Measurements from ENCODE around the gene IL27RA. TPM values are rescaled to one million over a fixed set of nuclear protein-coding genes. Genes with fewer than 3 reads are reported as not detected.
A peak's percentile ranks its signal among the peaks of the same experiment; 100 is the strongest.

The IL27RA gene
- polyA plus RNA-seq, 1 experiment = 6.6 TPM

DNA sequence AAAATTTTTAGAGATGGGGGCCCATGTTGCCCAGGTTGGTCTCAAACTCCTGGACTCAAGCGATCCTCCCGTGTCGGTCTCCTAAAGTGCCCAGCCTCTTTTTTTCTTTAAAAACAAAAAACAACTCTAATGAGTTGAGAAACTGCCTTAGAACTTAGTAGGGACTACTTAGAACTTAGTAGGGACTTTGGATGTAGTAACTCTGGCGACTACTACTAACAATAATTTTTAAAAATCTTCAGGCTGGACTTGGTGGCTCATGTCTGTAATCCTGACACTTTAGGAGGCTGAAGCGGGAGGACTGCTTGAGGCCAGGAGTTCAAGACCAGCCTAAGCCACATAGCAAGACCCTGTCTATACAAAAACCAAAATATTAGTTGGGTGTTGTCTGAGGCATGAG is 54.5 kb downstream of the IL27RA start:
- H3K36me3 ChIP-seq (ENCODE audit: control insufficient read depth, insufficient read depth, low read length) = no peaks in the 10 kb centered on the region; the same call in none of the 2 replicates
- TF ChIP-seq, protein P1, sequence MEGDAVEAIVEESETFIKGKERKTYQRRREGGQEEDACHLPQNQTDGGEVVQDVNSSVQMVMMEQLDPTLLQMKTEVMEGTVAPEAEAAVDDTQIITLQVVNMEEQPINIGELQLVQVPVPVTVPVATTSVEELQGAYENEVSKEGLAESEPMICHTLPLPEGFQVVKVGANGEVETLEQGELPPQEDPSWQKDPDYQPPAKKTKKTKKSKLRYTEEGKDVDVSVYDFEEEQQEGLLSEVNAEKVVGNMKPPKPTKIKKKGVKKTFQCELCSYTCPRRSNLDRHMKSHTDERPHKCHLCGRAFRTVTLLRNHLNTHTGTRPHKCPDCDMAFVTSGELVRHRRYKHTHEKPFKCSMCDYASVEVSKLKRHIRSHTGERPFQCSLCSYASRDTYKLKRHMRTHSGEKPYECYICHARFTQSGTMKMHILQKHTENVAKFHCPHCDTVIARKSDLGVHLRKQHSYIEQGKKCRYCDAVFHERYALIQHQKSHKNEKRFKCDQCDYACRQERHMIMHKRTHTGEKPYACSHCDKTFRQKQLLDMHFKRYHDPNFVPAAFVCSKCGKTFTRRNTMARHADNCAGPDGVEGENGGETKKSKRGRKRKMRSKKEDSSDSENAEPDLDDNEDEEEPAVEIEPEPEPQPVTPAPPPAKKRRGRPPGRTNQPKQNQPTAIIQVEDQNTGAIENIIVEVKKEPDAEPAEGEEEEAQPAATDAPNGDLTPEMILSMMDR (IDR thresholded peaks at IDR 0.05; ENCODE audit: insufficient read depth, low read depth, low read length) = no peak
- no peak for DNase-seq (ENCODE audit: low read depth)
- H3K27me3 ChIP-seq (ENCODE audit: control insufficient read depth, insufficient read depth, low read length) = no peaks in the 10 kb centered on the region
- ChIA-PET CTCF (no interaction called here), POLR2A (no interaction called here)
- H3K4me3 ChIP-seq (ENCODE audit: low read depth, low read length) = no peak overlapping the region

DNA sequence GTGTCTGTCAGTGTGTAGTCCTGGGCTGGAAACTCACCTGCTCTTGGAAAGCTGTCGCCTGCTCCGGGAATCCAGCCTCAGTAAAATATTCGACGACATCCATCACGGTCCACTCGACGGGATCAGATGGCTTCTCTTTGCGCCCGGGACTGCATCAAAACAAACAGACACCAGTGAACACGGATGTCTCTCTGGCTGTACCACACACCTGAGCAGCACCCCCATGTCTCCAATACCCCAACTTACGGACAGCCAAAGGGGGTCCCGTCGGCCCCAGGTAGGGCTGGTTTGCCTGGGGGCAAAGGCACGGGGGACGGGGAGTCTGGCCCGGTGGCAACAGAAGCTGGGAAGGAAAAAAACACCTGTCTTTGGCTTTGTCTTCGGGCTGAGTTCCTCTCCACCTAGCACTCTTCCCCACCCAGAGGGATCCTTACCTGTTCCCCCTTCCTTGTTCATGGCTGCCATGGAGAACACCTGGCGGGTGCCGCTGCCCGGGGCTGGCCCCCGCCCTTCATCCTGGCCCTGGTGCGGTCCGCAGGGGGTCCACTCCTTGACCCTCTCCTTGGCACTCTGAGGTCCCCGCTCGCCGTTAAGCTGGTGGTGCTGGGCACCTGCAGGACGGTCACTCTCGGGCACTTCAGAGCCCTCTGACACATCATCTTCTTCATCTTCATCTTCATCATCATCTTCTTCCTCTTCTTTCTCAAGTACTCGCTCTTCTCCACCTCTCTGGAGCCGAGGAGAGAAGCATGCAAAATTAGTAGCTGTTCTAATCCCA is 57.3 kb downstream of the IL27RA start:
- POLR2A ChIA-PET = no interaction called here

DNA sequence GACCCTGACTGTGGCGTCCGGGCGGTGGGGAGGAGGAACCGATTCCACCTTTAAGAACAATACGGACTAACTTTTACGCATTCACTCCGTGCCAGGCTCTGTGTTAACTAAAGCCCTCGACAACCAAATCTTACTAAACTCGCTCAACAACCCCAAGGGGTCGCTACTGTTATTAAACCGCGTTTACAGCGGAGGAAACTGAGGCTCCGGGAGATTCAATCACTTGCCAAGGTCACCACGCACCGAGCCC is 57.8 kb downstream of the IL27RA start:
- no peak for DNase-seq (ENCODE audit: low read depth)
- TF ChIP-seq, protein P1 (IDR thresholded peaks at IDR 0.05; ENCODE audit: insufficient read depth, low read depth, low read length) = 0 out of 2 replicates have a peak, but pooled peaks have one; percentile 11
- Histone ChIP-seq H3K36me3 (ENCODE audit: control insufficient read depth, insufficient read depth, low read length) (peaks cover under 1% of the 10 kb centered on the region), H3K27me3 (ENCODE audit: control insufficient read depth, insufficient read depth, low read length) (no peaks in the 10 kb centered on the region), H3K4me3 (ENCODE audit: low read depth, low read length) (peak overlapping the region; percentile 78)
- ChIA-PET POLR2A (no interaction called here), CTCF (interaction anchor here (0.9 to 1.0 kb wide), 2 partner anchors 32 to 47 kb away, joined by 3 to 4 read pairs; partner anchors contain the start of gene ASF1B)

More for the DNA sequence above, 57.3 kb downstream of the IL27RA start:
- TF ChIP-seq, protein P1 (IDR thresholded peaks at IDR 0.05; ENCODE audit: insufficient read depth, low read depth, low read length) = no peak
- Histone ChIP-seq H3K27me3 (ENCODE audit: control insufficient read depth, insufficient read depth, low read length) (no peaks in the 10 kb centered on the region), H3K4me3 (ENCODE audit: low read depth, low read length) (peak overlapping the region; percentile 78; the same call in 1 of the 2 replicates), H3K36me3 (ENCODE audit: control insufficient read depth, insufficient read depth, low read length) (no peaks in the 10 kb centered on the region; the same call in none of the 2 replicates)
- DNase-seq (ENCODE audit: low read depth) = no peak
- CTCF ChIA-PET = interaction anchor here (0.9 to 1.9 kb wide), 3 partner anchors 15 to 48 kb away, joined by 3 to 10 read pairs (median 4); partner anchors contain the start of gene ASF1B

DNA sequence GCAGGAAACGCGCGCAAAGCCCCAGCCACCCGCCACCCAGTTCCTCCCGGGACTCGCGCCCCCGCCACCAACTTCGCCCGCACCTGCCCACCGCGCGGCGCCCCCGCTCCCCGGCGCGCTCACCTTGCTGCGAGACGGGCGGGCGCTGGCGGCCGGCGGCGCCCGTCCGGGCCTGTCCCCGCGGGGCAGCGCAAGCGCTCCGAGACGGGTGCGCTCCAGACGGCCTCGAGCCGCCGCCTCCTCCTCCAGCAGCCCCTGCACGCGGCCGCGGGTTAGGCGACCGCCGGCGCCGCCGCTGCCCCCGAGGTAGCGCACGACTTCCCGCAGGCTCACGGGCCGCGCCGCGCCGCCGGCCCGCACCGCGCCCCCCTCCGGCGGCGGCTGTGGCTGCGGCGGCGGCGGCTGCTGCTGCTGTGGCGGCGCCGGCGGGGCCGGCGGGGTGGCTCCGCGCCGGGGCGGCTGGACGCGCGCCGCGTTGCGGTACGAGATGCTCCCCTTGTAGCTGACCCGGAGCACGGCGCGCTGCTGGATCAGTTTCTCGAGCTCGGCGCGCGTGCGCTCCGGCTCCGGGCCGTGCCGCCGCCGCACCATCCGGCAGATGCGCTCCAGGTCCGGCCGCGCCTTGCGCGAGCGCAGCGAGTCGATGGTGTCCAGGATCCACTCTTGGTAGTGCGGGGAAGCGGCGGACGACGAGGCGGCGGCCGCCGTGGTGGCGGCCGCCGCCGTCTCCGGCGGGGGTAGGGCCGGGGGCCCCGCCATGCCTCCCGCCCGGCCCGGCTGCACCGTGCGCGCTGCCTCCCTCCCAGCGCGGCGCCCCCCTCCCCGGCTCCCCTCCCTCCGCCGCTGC is 58.3 kb downstream of the IL27RA start:
- ChIA-PET CTCF (interaction anchor here (0.6 to 1.0 kb wide), 3 partner anchors 33 to 323 kb away, joined by 3 to 4 read pairs (median 3); partner anchors contain the start of gene ASF1B), POLR2A (interaction anchor here (0.5 kb wide), 1 partner anchor 139 kb away, joined by 6 read pairs; no protein-coding TSS in a partner anchor)
- TF ChIP-seq, protein P1 (IDR thresholded peaks at IDR 0.05; ENCODE audit: insufficient read depth, low read depth, low read length) = no peak
- Histone ChIP-seq H3K36me3 (ENCODE audit: control insufficient read depth, insufficient read depth, low read length) (peaks cover 2% of the 10 kb centered on the region), H3K4me3 (ENCODE audit: low read depth, low read length) (peak overlapping the region; percentile 78), H3K27me3 (ENCODE audit: control insufficient read depth, insufficient read depth, low read length) (no peaks in the 10 kb centered on the region)
- no peak for DNase-seq (ENCODE audit: low read depth)

DNA sequence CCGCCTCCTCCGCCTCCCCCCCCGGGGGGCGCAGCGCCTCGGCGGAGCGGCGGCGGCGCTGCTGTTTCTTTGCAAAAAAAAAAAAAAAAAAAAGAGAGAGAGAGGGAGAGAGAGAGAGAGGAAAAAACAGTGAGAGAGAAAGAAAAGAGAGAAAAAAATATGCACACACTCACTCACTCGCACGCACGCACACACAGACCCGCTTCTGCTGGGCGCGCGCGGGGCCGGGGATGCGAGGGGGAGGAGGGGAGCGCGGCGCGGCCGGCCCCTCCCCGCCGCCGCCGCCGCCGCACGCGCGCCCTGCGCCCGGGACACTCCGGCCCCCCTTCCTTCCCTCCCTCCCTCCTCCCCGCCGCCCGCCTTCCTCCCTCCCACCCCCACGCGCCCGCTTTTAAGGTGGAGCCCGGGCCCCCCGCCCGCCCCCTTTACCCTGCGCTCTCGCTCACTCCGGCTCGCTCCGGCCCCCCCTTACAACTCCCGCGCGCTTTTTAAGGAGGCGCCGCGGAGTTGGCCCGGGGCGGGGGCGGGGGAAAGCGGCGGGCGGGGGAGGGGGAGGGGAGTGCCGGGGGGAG is 59.0 kb downstream of the IL27RA start, which contains the start of gene SAMD1:
Gene SAMD1, minus strand, starts transcription at position 243 of the 572 bp plus-strand sequence.
- peak within 1 kb of the TSS; percentile 78 for H3K4me3 ChIP-seq (ENCODE audit: low read depth, low read length)
- POLR2A ChIA-PET = no interaction called here
- DNase-seq (ENCODE audit: low read depth) = no peak
- CTCF ChIA-PET = no interaction called here
- TF ChIP-seq, protein P1 (IDR thresholded peaks at IDR 0.05; ENCODE audit: insufficient read depth, low read depth, low read length) = no peak
- H3K36me3 ChIP-seq (ENCODE audit: control insufficient read depth, insufficient read depth, low read length) = peaks cover 2% of the 10 kb centered on the region
- H3K27me3 ChIP-seq (ENCODE audit: control insufficient read depth, insufficient read depth, low read length) = no peaks in the 10 kb centered on the region

Measured in BJ (cell line).